ENCODE measurements around the gene GRM4.
"Not testable (repeated sequence)": the region's sequence is repeated elsewhere in the genome, so short reads cannot be mapped to it uniquely, and the experiment has no call there.

The GRM4 gene

DNA sequence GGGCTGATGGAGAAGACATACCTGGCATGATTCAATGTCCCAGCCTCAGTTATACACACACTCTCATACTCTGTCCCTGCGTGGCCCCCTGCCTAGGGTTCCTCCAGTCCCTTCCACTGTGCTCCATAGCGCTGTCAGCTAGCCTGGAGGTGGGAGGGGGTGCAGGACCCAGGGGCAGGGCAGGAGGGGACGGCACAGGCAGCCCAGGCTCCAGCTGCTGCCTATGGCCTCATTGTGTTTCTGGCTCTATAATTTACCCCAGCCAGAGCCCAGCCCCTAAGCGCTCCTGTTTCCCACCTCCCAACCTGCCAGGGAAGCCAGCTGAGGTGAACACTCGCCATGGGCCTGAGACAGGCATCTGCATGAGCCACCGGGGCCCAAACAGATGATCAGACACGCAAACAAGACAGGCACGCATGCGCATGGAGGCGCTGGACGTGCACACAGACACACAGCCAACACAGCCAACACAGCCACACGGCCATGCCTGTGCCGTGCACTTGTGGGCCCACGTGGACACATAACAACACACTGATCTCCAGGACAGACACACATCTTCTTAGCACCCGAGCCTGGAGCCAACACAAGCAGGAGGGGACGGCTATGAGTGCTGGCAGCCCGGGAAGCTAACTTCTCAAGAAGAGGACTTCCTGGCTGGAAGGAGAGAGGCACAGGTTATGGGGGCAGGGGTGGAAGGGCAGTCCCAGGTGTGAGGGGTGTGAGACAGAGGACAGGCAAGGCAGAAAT, 124.9 kb downstream of the GRM4 start:
- DNase-seq (ENCODE audit: low read depth): no peak

DNA sequence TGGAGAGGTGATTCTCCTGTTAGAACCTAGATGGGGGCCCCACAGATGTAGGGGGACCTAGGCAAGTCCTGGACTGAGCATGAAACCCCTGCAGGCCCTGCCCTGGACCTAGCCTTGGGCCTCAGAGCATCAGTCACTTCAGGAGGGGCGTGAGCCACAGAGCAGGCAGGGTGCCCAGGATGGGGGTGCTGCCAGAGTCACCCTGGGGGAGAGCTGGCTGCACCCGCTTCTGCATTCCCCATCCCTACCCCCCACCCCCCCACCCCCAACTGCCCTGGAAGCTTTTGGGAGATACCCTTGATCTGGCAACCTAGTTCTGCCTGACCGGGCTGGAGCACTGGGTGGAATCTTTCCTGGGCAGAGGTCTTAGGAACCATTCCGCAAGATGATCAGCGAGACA, 125.6 kb downstream of the GRM4 start:
- DNase-seq (ENCODE audit: low read depth): no peak

DNA sequence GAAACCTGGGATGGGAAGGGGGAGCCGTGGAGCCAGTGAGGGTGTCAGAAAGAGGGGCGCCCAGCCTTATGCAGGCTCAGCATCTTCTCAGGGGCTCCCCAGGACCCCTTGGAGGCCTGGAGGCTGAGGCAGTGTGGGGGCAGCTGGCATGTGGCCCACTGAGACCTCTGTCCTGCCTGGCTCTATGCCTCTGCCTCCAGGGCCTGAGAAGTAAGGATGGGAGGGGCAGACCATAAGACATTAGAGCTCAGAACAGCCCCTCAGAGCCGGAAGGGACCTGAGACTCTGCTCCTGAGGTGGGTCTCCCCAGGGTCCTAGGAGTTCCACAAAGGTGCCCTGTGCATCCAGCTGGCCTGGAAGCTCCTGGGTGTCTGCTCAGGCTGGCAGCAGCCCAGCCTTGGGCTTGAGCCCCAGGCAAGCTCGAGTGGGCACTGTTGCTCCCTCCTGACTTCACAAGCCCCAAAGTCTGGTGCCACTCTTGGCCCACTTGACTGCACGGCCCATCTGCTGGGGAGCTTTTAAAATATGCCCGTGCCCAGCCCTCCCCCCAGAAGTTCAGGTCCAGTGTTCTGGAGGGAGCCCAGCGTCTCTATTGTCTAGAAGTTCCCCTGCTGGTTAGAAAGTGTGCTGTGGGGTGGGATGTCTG, 126.8 kb downstream of the GRM4 start:
- no peak for DNase-seq (ENCODE audit: low read depth)

DNA sequence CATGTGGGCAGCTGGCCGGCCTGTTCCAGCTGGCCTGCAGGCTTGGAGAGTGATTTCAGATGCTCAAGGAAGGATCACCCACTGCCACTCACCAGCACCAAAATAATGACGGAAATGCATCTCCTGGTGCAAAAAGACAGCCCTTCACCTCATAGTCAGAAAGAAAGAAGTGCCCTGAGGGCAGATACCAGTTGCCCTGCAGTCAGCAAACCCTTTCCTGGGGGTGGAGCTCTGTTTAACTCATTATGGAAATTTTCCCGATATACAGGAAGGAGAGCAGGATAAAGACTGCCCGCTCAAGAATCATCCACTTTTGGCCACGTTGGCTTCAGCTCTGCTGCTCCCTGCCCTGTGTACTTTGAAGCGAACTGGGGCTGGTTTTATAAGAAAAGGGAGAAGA, 127.9 kb downstream of the GRM4 start:
- no peak for DNase-seq (ENCODE audit: low read depth)

DNA sequence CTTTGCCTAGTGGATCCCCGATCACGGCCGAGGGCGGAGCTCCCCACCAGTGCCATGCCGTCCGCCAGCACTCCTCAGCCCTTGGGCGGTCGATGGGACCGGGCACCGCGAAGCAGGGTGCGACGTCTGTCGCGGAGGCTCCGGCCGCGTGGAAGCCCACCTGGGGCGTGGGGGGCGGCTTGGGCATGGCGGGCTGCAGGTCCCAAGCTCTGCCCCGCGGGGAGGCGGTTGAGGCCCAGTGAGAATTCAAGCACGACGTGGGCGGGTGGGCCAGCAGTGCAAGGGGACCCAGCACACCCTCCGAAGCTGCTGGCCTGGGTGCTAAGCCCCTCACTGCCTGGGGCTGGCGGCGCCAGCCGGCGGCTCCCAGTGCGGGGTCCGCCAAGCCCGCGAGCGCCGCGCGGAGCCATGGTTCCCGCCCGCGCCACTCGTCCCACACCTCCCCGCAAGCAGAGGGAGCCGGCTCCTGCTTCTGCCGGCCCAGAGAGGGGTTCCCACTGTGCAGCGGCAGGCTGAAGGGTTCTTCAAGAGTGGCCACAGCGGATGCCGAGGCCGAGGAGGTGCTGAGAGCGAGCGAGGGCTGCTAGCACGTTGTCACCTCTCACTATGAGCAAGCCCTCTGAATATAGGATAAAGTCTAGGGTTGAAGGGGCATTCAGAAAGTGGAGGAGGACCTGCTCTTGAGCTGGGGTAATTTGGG, 128.6 kb downstream of the GRM4 start:
- no peak for DNase-seq (ENCODE audit: low read depth)

DNA sequence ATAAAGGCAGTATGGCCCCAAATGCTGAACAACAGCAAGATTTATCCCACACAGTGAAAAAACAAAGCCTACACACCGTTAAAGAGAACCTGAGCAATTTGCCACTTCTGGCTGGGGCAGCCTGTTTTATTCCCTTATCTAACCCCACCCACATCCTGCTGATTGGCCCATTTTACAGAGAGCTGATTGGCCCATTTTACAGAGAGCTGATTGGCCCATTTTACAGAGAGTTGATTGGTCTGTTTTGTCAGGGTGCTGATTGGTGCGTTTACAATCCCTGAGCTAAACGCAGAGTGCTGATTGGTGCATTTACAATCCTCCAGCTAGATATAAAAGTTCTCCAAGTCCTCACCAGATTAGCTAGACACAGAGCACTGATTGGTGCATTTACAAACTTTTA, 129.3 kb downstream of the GRM4 start:
- DNase-seq (ENCODE audit: low read depth): not testable (repeated sequence)

DNA sequence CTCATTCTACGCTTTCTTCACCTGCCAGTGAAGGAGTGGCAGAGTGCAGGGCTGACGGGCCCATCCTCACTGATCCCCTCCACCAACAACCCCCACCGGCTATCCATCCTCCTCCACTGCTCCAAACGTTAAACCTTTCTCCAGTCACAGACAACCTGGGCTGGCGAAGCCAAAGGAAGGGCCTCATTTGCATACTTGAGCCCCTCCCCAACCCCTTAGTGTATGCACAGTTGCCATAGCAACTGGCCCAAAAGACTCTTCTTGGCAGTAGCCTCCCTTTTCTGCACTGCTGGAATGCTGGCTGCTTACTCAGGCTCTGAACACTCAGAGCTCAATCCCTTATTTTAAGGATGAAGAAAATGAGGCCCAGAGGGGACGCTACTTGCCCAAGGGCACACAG, 130.3 kb downstream of the GRM4 start:
- no peak for DNase-seq (ENCODE audit: low read depth)

DNA sequence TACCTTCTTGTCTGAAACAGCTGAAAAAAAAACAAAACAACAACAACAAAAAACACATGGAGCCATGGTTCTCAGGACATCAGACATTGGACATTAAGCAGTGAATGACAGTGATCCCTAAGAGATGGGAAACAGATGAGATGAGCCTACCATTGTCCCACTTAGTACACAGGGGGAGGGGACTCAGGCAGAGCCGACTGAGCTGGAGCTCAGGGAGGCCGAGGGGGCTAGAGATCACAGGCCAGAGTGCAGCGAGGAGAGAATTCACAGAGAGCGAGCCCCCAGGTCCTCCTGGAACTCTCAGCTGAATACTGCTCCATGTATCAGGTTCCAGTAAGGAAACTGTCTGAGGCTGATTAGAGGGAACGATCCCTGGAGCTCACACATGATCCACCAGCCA, 134.6 kb downstream of the GRM4 start:
- DNase-seq (ENCODE audit: low read depth): no peak

DNA sequence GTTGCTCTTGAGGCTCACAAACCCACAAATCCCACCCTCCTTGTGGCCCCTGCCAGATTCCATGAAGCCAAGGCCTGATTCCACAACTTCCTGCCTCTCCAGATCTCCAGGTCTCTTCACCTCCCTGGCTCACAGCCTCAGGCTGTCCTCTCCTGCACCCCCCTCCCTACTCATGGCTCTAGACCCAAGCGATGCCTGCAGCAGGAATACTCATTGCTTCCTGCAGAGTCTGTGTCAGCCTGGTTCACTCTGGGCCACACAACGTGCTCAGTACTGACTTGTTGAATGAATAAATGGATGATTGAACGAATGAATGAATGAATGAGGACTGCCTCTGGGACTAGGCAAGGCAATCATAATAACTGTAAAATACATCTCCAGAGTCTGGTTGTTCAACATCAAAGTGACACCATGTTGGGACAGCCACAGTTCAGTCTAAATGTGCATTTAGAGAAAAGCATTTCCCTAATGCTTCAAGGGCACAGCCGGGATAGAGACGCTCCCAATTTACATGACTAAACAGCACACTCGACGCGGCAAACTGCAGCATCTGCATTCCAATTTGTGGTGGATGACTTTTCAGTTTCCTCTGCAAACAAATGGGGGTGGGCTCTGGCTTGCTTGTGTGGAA, 139.9 kb downstream of the GRM4 start:
- DNase-seq (ENCODE audit: low read depth): no peak

DNA sequence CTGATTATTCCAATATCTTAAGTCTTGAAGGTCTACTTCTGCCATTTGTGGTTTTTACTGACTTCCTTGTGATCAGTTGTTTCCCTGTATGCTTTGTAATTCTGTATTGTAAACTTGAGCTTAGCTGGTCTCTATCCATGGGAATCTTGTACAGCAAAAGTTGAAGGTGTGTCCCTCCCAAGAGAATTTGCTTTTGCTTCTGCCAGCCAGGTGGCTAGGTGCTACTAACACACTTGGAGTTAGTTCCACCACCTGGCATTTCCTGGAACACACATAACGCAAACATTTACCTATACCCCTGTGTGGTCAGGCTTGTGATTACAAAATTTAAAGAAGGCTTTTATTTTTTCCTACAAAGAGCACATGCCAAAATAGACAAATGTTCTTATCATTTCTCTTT, 141.2 kb downstream of the GRM4 start:
- DNase-seq (ENCODE audit: low read depth): no peak

DNA sequence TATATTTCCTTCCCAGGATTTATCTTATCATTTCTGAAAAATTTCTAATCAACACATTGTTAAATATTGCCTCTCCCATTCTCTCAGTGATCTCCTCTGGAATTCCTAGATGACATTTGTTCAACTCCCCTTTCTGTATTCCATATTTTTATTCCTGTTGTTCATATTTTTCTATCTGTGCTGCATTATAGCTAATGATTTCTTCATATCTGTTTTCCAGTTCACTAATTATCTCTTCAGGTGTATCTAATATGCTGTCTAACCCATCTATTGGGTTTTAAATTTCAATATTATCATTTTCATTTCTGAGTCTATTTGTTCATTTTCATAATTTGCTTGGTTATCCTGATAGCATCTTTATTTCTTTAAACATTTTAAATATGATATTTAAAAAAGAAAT, 141.9 kb downstream of the GRM4 start:
- no peak for DNase-seq (ENCODE audit: low read depth)

DNA sequence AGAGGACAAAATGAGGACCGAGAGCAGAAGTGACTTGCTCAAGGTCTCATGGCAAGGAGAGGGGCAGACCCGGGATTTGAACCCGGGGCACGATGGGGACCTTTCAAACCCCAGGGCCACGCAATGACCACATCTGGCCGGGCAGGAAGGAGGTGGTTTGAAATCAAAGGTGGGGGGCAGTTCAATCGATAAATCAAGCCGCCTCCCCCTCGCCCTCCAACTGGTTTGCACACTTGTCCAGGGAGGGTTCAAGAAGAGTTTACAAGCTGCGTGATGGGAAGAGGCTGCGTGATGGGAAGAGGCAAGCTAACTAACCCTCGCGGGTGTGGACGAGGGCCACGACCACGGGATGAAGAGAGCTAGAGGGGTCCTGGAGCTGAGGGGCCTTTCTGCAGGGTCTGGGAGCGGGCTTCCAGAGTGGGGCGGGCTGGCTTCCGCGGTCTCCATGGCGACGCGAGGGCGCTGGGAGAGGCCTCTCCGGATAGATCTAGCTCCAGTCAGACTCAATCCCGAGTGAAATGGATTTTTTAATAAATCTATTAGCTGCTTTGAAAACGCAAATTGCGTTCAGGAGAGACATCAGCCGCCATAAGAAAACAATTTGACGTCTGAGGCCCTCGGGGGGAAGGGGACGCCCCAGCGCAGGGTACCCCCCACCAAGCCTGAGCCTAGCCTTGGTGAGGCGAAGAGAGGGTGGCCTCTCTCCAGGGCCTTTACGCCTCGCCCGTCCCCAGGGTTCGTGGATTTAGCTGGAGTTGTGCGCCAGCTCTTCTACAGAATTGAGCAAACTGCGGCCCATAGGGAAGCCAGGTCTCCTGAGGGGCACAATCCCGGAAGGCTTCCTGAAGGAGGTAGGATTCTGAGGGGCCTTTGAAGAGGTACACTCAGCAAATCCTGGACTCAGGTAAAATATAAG, 143.9 kb downstream of the GRM4 start:
- DNase-seq (ENCODE audit: low read depth): no peak

DNA sequence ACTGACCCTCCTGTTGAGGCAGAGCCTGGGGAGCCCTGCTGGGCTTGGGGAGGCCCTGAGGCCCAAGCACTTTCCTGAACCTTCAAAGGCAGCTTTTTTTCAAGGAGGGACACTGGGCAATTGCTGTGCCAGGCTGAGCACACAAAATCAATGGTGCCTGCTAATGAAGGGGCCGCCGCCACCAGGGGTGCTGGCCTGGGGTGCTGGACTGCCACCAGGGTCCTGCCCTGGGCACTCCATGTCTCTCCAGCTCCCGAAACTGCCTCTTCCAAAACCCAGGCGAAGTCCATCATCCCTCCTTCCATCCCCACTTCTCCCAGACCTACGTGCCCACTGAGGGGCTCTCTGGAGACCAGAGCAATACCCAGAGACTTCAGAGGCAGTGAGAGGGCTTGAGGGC, 145.6 kb downstream of the GRM4 start:
- no peak for DNase-seq (ENCODE audit: low read depth)

DNA sequence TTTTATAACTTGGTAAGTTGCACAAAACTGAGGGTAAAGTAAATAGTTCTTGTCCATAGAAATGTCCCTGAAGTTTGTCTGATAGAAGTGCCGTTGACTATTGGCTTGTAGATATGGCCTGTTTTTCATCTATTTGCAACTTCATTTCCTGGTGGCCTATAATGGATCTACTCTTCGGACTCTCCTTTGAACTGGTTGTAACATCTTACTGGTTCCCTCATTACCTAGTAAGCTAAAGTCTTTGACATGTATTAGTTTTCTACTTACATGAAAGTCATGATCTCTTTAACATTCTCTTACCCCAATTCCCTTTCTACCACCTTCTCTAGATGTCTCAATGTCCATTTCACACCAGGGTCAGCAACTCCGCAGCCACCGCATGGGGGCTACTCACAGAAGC, 146.3 kb downstream of the GRM4 start:
- DNase-seq (ENCODE audit: low read depth): no peak

DNA sequence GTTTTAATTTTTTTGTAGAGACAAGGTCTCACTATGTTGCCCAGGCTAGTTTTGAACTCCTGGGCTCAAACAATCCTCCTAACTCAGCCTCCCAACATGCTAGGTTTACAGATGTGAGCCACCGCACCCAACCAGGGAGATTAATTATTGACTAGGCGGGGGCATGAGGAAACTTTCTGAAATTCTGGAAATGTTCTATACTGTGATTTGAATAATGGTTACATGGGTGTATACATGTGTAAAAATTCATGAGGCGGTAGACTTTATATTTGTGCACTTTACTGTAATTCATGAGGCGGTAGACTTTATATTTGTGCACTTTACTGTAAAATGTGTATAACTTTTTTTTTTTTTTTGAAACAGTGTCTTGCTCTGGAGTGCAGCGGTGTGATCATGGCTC, 147.2 kb downstream of the GRM4 start:
- DNase-seq (ENCODE audit: low read depth): no peak

DNA sequence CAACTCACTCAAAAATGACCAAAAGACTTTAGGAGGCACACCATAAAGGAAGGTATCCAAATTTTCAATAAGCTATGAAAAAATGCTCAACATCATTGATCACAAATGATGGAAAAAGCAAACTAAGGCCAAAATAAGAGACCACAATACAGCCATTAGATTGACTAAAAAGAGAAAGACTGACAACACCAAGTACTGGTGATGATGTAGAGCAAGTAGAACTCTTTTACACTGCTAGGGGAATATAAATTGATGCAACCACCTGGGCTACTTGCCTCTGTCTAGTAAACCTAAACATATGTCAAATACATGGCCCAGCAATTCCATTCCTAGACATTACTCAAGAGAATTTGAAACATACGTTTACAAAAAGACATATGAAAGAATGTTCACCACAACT, 148.6 kb downstream of the GRM4 start:
- no peak for DNase-seq (ENCODE audit: low read depth)

DNA sequence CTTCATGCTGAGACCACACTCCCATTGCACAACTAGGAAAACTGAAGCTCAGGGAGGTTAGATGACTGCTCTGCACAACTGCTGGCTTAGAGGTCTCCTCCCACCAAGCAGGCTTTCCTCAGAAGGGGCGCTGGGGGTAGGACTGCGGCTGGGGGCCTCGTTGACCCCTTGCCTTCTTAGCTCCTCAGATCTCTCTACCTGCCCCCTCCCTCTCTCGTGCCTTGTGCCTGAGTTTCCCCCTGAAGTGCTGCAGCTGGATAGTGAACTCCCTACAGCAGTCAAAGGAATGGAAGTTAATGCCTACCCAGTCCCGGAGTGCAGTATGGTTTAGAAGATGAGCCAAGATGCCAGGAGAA, 149.8 kb downstream of the GRM4 start:
- DNase-seq (ENCODE audit: low read depth): no peak

DNA sequence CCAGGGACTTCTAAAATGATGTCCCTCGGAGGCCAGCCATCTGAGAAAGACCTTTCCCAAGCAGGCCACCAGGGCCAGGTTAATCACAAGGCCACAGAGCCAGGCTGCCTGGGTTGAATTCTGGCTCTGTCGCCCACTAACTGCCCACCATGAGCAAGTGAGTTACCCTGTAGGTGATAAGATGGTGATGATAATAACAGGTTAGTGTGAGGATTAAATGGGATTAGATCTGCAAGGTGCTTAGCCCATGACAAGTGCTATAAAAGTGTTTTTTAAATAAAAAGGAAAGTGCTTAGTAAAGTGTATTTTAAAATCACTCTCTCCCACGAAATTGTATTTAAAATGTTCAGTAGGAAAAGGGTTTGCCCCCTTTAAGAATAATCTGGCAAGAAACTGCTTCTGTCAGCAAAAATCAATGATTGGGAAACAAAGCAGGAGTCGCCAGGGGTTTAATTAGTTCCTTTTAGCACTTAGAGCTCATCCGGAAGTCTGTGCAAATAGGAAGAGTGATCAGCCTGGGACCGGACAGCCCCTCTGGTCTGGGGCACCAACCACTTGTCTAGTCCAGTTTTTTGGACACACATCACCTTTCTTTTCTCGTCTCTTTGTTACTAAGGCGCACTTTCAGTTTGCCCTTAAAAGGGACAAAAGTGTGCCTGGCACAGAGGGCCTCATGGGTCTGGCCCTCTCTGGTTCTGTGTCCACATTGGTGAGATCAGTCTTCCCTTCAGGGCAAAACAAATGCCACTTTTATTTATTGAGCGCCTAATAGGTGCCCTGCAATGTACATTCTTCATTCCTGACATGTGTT, 150.4 kb downstream of the GRM4 start:
- no peak for DNase-seq (ENCODE audit: low read depth)

DNA sequence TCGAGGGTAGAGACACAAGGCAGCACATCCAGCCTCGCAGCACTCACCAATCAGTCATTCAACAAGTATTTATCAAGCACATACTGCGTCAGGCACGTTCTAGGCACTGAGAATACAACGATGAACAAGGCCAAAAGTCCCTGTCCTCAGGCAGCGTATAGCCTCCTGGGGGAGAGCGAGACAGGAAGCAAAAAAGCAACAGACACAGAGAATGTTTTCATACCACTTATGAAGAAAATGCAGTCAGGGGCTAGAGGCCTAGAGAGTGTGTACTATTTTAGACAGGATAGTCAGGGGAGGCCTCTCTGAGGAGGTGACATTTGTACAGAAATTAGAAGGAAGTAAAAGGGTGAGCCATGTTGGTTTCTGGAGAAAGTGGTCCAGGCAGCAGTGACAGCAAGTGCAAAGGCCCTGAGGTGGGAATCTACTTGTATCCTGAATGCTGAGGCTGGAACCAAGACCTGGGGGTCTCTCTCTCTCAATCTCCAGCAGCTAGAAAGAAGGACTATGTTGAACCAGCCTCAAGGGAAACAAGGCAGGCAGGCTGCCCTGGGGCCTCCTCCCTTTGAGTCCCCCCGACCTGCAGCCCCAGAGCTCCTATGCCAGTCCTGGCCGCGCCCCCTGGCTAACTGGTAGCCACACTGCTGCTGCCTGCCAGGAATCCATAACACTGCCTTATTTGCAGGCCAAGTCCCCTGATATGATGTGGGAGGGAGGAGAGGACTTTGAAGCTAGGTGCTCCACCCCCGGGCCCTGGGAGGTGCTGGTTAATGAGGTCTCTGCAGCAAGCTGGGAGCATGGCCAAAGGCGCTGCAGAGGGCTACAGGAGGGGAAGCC, 151.2 kb downstream of the GRM4 start:
- DNase-seq (ENCODE audit: low read depth): no peak

Data from activated T-cell treated with anti-CD3 and anti-CD28 coated beads for 48 hours (primary cell).